GM20000 (cell line): ENCODE data around the gene CAND1.

Experiments
- DNase-seq: peaks from one replicate; pipeline ENCODE4 v3.0.0; 2012; ENCODE audit warnings: low spot score
- CTCF ChIP-seq: IDR thresholded peaks from 2 replicates; pipeline ENCODE4 v1.5.1; 2012; ENCODE audit warnings: mild to moderate bottlenecking, control low read depth; ENCODE audit errors: extremely low read depth, missing control alignments

CAND1 gene

DNA sequence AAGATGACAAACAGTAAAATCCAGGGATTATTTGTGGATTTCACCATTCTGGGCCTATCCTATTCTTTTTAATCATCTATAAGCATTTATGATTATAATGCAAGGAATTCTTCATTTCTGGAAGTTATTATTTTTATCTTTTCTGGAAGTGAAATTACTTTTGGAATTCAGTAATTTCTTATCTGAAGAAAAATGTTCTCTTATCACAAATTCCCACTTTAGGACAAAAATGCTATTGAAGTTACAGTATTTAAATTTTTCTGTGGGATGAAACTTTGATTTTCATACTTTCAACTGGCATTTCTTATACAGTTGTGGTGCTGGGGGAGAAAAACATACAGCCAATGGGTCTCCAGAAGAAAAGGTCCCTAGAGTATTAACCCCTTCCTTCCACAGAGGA lies 96.0 kb downstream of the CAND1 start:
- TF ChIP-seq CTCF = no peak

GRCh38 chr12:67367843-67368242 lies 98.7 kb downstream of the CAND1 start:
- TF ChIP-seq CTCF = no peak
- no peak for DNase-seq

More for the DNA sequence above, 96.0 kb downstream of the CAND1 start:
- no peak for DNase-seq
